Measurements from ENCODE around the gene NF2.

DNA sequence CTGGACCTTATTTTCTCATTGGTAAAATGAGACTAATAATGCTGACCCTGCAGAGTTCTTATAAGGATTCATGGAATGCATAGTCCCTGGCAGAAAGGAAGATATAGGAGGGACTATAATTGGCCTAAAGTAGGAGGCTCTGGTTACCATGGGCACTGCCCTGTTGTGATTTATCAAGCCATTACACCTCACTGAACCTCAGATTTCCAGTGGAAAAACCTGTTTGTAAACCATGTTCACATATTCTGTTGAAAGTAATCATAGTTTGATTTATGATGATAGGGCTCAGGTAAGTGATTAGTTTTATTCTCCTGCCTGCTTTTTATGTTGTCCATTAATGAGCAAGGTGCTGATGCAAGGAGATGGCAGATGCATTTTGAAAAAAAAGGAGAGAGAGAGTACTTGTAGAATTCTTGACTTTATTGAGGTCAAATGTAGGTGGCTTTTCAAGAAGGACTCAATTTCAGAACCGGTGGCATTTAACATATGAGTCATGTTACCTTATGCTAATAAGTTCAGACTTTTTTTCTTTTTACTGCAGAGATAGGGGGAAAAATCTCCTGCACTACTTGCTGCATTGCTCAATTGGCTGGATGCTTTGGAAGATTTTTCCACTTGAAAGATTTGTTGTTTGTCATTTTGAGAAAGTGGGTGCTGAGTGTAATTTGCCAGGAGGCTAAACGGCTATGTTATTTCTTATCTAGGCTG is 14.6 kb downstream of the NF2 start:
- TF ChIP-seq, protein P1, sequence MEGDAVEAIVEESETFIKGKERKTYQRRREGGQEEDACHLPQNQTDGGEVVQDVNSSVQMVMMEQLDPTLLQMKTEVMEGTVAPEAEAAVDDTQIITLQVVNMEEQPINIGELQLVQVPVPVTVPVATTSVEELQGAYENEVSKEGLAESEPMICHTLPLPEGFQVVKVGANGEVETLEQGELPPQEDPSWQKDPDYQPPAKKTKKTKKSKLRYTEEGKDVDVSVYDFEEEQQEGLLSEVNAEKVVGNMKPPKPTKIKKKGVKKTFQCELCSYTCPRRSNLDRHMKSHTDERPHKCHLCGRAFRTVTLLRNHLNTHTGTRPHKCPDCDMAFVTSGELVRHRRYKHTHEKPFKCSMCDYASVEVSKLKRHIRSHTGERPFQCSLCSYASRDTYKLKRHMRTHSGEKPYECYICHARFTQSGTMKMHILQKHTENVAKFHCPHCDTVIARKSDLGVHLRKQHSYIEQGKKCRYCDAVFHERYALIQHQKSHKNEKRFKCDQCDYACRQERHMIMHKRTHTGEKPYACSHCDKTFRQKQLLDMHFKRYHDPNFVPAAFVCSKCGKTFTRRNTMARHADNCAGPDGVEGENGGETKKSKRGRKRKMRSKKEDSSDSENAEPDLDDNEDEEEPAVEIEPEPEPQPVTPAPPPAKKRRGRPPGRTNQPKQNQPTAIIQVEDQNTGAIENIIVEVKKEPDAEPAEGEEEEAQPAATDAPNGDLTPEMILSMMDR (conservative IDR thresholded peaks at IDR 0.05; ENCODE audit: low read length), result no peak
- no peak for TF ChIP-seq EZH2phosphoT487 (IDR thresholded peaks at IDR 0.05; ENCODE audit: borderline replicate concordance)
